ENCODE data around the gene XKR8.

Gene XKR8

GRCh38 chr1:27957655-27958054 lies 2.1 kb upstream of the XKR8 start:
- DNase-seq = no peak

DNA sequence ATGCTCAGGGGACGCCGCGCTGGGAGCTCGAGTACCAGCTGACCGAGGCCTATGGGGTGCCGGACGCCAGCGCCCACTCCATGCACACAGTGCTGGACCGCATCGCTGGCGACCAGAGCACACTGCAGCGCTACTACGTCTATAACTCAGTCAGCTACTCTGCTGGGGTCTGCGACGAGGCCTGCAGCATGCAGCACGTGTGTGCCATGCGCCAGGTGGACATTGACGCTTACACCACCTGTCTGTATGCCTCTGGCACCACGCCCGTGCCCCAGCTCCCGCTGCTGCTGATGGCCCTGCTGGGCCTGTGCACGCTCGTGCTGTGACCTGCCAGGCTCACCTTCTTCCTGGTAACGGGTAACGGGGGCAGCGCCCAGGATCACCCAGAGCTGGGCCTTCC lies 1.3 kb upstream of the XKR8 start:
- DNase-seq = no peak

DNA sequence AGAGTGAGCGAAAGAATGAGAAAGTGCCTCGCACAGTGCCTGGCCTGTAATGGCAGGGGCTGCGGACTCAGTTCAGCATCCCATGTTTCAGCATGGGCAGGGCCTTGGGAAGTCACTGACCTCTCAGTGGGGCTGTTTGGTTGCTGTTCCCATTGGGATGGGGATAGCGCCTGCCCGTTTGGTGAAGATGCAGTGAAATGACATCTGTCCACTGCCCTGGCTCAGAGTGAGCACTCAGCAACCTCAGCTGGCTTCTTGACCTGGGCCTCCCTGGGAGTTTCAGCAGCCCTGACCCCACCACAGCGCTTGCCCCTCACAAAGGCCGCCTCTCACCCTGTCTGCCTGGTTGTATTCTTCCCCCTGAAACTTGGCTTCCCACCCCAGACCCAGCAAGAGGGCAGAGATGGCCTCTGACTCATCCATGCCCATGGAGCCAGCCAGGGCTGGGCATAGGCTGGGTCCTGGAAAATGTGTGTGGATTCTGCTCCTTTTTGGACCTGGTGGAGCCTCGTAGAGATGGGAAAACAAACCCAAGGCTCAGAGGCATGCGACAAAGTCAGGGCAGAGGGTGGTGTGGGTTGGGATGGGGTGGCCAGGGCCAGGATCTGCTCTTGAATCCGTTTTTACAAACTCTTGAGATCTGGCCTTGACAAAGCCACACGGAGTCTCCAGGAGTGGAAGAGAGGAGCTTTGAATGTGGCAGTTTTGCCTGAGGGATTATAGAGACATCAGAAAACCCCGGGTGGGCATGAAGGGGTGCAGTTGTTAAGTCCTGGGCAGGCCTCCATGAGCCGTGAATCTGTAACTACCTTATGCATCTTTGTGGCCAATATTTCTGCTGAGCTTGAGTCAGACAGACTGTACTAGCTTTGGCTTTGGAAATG lies 1.2 kb downstream of the XKR8 start:
- no peak for DNase-seq

DNA sequence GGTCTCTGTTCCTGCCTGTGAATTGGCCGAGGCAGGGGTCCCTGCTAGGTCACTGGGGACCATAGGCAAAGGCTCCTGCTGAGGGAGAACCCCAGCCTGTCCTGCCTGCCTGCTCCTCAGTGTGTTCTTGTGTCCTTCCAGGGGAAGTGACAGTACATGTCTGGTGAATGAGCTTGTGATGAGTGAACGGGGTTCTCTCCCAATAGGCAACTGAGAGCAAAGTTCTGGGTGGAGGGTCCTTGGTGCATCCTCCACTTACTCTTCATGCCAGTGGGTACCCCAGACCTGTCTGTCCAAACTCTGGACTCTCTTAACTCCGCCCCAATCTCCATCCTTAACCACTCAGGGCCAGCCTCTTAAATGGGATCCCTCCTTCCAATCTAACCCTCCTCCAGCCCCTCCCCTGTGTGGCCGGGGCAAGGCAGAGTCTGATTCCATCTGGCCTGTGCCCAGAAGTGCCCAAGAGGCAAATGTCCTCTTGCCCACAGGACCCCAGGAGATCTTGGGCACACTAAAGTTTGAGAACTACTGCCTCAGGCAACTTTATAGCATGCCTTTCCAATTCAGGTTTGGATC lies 2.0 kb downstream of the XKR8 start:
- DNase-seq = no peak

DNA sequence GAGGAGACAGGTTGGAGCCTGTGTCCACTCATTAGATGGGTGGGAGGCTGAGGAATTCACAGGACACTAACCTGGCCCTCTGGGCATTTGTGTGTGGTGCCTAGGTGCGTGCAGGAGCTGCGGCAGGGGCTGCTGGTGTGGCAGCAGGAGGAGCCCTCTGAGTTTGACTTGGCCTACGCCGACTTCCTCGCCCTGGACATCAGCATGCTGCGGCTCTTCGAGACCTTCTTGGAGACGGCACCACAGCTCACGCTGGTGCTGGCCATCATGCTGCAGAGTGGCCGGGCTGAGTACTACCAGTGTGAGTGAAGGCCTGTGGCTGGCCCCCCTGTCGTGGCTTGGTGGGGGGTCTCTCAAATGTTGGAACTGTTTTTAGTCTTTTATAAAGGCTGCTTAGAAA lies 3.6 kb downstream of the XKR8 start:
- no peak for DNase-seq

- peak; percentile 52 for DNase-seq
Observed at GRCh38 chr1:27966402-27967105, 6.8 kb downstream of the XKR8 start.

DNA sequence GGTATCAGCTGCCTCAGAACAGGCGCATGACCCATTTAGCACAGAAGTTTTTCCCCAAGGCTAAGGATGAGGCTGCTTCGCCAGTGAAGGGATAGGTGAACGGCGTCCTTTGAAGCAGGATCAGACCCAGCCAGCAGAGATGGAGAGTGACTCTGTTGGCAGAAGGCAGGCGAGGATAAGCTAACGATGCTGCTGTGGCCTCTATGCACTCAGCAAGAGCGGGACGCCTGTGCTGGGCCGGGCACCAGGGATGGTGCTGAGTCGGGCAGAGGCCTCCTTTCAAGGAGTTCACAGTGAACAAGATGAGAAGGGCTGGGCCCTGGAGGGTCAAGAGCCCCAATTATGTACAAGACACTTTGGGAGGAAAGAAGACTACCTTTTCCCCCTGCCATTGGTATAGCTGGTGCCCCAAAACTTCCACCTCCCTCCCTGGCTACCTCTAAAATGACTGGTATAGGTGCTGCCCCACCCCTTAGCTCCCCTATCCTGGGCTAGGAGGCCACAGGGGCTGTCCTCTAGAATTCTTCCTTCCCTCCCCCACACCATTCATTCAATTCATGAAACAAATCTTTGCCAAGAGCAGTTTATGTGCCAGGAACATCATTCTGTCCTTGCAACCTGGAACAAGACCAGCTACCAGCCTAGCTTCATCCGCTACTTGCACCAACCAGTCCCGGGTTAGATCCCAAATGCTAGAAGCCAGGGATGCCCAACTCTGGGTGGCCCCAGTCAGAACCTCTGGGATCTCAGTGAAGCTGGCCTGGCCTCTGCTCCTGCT lies 7.5 kb downstream of the XKR8 start:
- DNase-seq = no peak

GRCh38 chr1:27967884-27968466 lies 8.2 kb downstream of the XKR8 start:
- no peak for DNase-seq

- DNase-seq = no peak
Observed at GRCh38 chr1:27968692-27969091, 8.9 kb downstream of the XKR8 start.

DNA sequence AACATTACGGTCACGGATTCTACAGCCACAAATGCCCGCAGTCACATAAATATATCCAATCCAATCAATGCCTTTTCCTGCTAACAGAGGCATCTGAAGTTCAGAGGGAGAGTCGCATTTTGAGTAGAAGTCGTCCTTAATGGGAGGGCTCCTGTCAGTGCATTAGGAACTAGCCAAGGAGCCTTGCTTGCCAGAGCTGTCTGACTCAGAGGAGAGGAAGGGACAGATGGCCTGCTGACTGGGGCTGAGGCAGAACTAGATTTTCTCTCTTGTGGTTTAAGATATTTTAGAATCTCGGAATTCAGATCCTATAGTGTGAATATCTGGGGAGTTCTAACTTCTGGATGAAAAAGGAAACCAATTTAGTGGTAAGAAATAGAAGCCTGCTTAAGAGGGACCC lies 10.6 kb downstream of the XKR8 start:
- DNase-seq = no peak

- DNase-seq = no peak
Observed at GRCh38 chr1:27971674-27972073, 11.9 kb downstream of the XKR8 start.

GRCh38 chr1:27972141-27972540 lies 12.4 kb downstream of the XKR8 start:
- no peak for DNase-seq

- no peak for DNase-seq
Observed at GRCh38 chr1:27973771-27974416, 14.1 kb downstream of the XKR8 start.

GRCh38 chr1:27974417-27974781 lies 14.6 kb downstream of the XKR8 start:
- DNase-seq = no peak

GRCh38 chr1:27979151-27979858 lies 19.5 kb downstream of the XKR8 start:
- DNase-seq = no peak

- no peak for DNase-seq
Observed at GRCh38 chr1:27979859-27980201, 20.1 kb downstream of the XKR8 start.

GRCh38 chr1:27980216-27980845 lies 20.6 kb downstream of the XKR8 start:
- no peak for DNase-seq

GRCh38 chr1:27981145-27981544 lies 21.4 kb downstream of the XKR8 start:
- no peak for DNase-seq

DNA sequence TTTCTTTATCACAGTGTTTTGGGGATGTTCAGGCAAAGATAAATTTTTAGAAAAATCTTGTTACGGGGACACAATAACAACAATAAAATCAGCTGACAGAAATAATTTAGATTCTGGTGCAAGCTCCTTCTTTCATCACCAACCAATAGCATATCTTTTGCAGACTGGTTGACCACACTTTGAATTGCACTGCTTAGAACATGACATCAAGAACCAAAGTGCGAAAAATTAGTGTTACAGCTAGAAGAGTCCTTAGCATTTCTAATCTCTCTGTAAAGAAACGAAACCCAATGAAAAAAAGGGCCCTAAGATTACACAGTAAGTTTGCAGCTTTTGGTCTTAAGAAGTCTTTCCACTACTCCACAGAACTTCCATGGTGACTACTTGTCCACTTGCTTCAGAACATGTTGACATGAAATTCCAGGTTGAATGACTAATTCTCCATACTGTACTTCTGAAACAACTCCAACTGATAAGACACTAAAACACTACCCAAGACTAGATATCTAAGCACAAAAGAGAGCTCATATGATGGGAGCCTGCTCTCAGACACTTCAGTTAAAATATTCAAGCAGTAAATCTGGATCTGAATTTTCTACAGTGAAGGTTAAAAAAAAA lies 31.3 kb downstream of the XKR8 start:
- DNase-seq = no peak

DNA sequence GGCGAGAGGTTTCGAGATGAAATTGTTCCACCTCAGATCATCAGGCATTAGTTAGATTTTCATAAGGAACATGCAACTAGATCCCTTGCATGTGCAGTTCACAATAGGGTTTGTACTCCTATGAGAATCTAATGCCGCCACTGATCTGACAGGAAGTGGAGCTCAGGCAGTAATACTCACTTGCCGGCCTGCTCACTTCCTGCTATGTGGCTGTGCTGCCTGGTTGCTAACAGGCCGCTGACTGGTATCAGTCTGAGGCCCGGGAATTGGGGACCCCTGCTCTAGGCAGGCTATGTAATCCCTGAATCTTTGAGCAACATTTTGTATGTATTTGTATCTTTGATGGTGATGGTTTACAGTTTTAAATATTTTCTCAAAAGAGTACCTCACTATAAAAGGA lies 32.5 kb downstream of the XKR8 start:
- no peak for DNase-seq

- DNase-seq = no peak
Observed at GRCh38 chr1:27993241-27993640, 33.5 kb downstream of the XKR8 start.
